Measurements from ENCODE around the gene BEST1.

Gene BEST1

DNA sequence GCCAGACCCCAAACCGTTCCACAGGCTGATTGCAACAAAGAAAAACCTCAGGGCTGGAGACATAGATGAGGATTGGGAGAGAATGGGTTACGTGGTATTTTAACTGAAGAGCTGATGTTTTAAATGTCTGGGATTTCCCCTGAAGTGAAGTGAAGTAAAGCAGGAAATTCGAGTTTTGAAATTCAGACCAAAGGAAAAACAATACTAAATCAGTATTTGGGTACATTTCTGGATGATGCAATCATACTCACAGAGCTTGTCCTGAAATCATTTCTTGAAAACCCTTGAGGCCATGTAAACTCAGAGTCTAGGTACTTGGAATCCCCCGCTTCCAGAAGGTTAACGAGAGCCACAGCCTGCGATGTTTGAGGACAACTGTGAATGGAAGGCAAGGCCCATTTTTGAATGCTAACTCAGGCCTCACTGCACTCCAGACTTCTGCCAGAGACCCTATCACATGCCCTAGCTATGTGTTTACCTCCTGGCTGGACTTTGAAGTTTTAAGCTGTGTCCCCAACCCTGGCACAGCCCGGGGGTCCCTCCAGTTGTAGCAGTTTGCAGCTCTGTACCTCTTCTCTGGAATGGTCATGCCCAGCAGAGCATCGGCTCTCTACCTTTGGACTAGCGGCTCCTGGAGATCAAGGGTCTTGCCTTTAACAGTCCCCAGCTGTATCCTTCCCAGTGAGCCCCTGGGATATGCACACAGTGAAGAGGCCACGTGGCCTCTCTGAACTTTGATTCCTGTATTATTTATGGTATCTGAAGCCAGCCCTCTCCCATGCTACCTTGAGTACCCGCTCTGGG lies 22.7 kb downstream of the BEST1 start:
- Histone ChIP-seq H2AFZ (ENCODE audit: low read length, unreplicated experiment) (peak overlapping the region; percentile 4), H3K36me3 (ENCODE audit: insufficient read depth, low read length) (no peaks in the 10 kb centered on the region), H3K4me3 (ENCODE audit: low read depth, low read length) (peak overlapping the region; percentile 63), H3K27ac (ENCODE audit: low read depth, low read length) (peak overlapping the region; percentile 100), H3K27me3 (ENCODE audit: insufficient read depth, low read length) (no peaks in the 10 kb centered on the region), H3K4me1 (ENCODE audit: control insufficient read depth, insufficient read depth, low read length, unreplicated experiment) (peaks cover 52% of the 10 kb centered on the region), H3K79me2 (ENCODE audit: control insufficient read depth, insufficient read depth, low read length, unreplicated experiment) (peaks cover 12% of the 10 kb centered on the region)

- H3K4me1 ChIP-seq (ENCODE audit: control insufficient read depth, insufficient read depth, low read length, unreplicated experiment), result peaks cover 50% of the 10 kb centered on the region
- H2AFZ ChIP-seq (ENCODE audit: low read length, unreplicated experiment), result no peak overlapping the region
- no peak overlapping the region for H3K4me3 ChIP-seq (ENCODE audit: low read depth, low read length)
- H3K27ac ChIP-seq (ENCODE audit: low read depth, low read length), result peak overlapping the region; percentile 100
- H3K36me3 ChIP-seq (ENCODE audit: insufficient read depth, low read length), result no peaks in the 10 kb centered on the region
- H3K27me3 ChIP-seq (ENCODE audit: insufficient read depth, low read length), result no peaks in the 10 kb centered on the region
- H3K79me2 ChIP-seq (ENCODE audit: control insufficient read depth, insufficient read depth, low read length, unreplicated experiment), result peaks cover 4% of the 10 kb centered on the region
These were observed 23.5 kb downstream of the BEST1 start for GRCh38 chr11:61973476-61974162.

- Histone ChIP-seq H3K27ac (ENCODE audit: low read depth, low read length) (no peak overlapping the region), H2AFZ (ENCODE audit: low read length, unreplicated experiment) (no peak overlapping the region), H3K4me1 (ENCODE audit: control insufficient read depth, insufficient read depth, low read length, unreplicated experiment) (peaks cover 42% of the 10 kb centered on the region), H3K4me3 (ENCODE audit: low read depth, low read length) (no peak overlapping the region), H3K79me2 (ENCODE audit: control insufficient read depth, insufficient read depth, low read length, unreplicated experiment) (no peaks in the 10 kb centered on the region), H3K36me3 (ENCODE audit: insufficient read depth, low read length) (no peaks in the 10 kb centered on the region), H3K27me3 (ENCODE audit: insufficient read depth, low read length) (no peaks in the 10 kb centered on the region)
These were observed 24.8 kb downstream of the BEST1 start for GRCh38 chr11:61974766-61975631.

GRCh38 chr11:61975638-61976419 lies 25.7 kb downstream of the BEST1 start:
- H3K79me2 ChIP-seq (ENCODE audit: control insufficient read depth, insufficient read depth, low read length, unreplicated experiment), result no peaks in the 10 kb centered on the region
- no peak overlapping the region for H2AFZ ChIP-seq (ENCODE audit: low read length, unreplicated experiment)
- no peak overlapping the region for H3K4me3 ChIP-seq (ENCODE audit: low read depth, low read length)
- H3K27me3 ChIP-seq (ENCODE audit: insufficient read depth, low read length), result no peaks in the 10 kb centered on the region
- H3K4me1 ChIP-seq (ENCODE audit: control insufficient read depth, insufficient read depth, low read length, unreplicated experiment), result peaks cover 36% of the 10 kb centered on the region
- no peak overlapping the region for H3K27ac ChIP-seq (ENCODE audit: low read depth, low read length)
- H3K36me3 ChIP-seq (ENCODE audit: insufficient read depth, low read length), result no peaks in the 10 kb centered on the region

- Histone ChIP-seq H3K79me2 (ENCODE audit: control insufficient read depth, insufficient read depth, low read length, unreplicated experiment) (no peaks in the 10 kb centered on the region), H3K27ac (ENCODE audit: low read depth, low read length) (no peak overlapping the region), H2AFZ (ENCODE audit: low read length, unreplicated experiment) (no peak overlapping the region), H3K27me3 (ENCODE audit: insufficient read depth, low read length) (no peaks in the 10 kb centered on the region), H3K36me3 (ENCODE audit: insufficient read depth, low read length) (no peaks in the 10 kb centered on the region), H3K4me1 (ENCODE audit: control insufficient read depth, insufficient read depth, low read length, unreplicated experiment) (peaks cover 31% of the 10 kb centered on the region), H3K4me3 (ENCODE audit: low read depth, low read length) (no peak overlapping the region)
These were observed 26.3 kb downstream of the BEST1 start for GRCh38 chr11:61976420-61976800.

DNA sequence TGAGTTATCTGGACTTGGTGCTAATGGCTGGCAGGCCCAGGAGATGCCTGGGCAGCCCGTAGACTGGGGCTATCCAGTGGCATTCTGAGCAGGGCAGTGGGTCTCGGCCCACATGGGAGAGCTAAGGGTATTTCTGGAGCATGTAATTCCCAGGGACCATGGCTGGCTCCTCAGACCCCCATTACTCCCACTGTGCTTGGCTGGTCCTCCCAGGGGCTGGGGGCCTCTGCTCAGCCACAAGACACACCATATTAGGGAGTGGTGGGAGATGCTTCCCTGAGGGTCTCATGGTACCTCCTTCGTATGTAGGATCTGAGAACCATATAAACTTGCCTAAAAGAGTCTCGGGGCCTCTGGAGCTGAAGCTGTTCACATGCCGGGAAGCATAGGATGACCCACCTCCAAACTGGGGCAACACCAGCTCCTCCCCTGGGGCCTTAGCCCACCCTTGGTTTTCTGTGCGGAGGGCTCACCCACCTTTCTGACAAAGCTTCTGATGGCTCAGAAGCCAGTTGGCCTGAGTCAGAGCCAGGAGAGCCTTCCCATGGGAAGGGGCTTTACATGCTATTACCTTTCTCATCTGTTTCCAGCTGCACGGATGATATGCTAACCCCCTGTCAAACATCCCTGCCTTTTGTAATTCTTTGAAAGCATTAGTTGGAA lies 26.8 kb downstream of the BEST1 start:
- H3K27me3 ChIP-seq (ENCODE audit: insufficient read depth, low read length), result no peaks in the 10 kb centered on the region
- H3K4me1 ChIP-seq (ENCODE audit: control insufficient read depth, insufficient read depth, low read length, unreplicated experiment), result peaks cover 29% of the 10 kb centered on the region
- no peaks in the 10 kb centered on the region for H3K79me2 ChIP-seq (ENCODE audit: control insufficient read depth, insufficient read depth, low read length, unreplicated experiment)
- no peak overlapping the region for H2AFZ ChIP-seq (ENCODE audit: low read length, unreplicated experiment)
- H3K27ac ChIP-seq (ENCODE audit: low read depth, low read length), result no peak overlapping the region
- H3K4me3 ChIP-seq (ENCODE audit: low read depth, low read length), result no peak overlapping the region
- no peaks in the 10 kb centered on the region for H3K36me3 ChIP-seq (ENCODE audit: insufficient read depth, low read length)

- H3K4me3 ChIP-seq (ENCODE audit: low read depth, low read length), result no peak overlapping the region
- H3K27ac ChIP-seq (ENCODE audit: low read depth, low read length), result peak overlapping the region; percentile 59
- H2AFZ ChIP-seq (ENCODE audit: low read length, unreplicated experiment), result peak overlapping the region; percentile 1
These were observed 28.8 kb downstream of the BEST1 start for GRCh38 chr11:61978703-61979661.

DNA sequence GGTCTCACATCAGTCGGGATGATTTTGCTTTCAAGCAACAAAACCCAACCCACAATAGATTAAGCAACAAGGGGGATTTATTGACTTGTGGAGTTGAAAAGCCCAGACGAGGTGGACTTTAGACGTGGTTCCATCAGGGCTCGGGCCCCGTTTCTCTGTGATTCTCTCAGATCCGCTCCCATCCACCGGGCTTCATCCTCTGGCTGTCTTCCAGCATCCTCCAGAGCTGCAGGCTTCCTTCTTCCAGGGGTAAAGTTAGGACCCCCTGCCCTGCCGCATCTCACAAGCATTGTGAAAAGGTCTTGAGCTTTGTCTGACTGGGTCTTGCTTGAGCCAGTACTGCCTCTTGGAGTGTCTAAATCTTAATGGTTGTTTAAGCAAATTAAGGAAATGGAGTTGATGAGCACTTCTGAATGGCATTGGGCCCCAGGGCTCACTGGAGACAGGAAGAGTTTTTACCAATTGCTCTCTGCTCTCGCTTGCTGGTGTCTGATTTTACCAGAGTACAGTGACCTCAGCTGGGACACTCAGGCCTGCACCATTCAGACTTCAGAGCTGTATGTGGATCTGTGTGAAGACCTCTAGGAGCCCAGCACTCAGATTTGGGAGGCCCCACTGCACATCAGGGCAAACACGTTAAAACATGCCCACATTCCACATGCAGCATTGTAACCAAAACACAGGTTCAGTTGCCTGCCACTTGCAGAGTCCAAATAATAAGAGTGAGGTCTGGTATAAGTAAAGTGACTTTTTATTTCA lies 30.8 kb downstream of the BEST1 start:
- Histone ChIP-seq H2AFZ (ENCODE audit: low read length, unreplicated experiment) (no peak overlapping the region), H3K27ac (ENCODE audit: low read depth, low read length) (no peak overlapping the region), H3K4me1 (ENCODE audit: control insufficient read depth, insufficient read depth, low read length, unreplicated experiment) (peaks cover 6% of the 10 kb centered on the region), H3K27me3 (ENCODE audit: insufficient read depth, low read length) (no peaks in the 10 kb centered on the region), H3K4me3 (ENCODE audit: low read depth, low read length) (no peak overlapping the region), H3K36me3 (ENCODE audit: insufficient read depth, low read length) (no peaks in the 10 kb centered on the region), H3K79me2 (ENCODE audit: control insufficient read depth, insufficient read depth, low read length, unreplicated experiment) (no peaks in the 10 kb centered on the region)

More at GRCh38 chr11:61978703-61979661, 28.8 kb downstream of the BEST1 start:
- Histone ChIP-seq H3K27me3 (ENCODE audit: insufficient read depth, low read length) (no peaks in the 10 kb centered on the region), H3K79me2 (ENCODE audit: control insufficient read depth, insufficient read depth, low read length, unreplicated experiment) (no peaks in the 10 kb centered on the region), H3K4me1 (ENCODE audit: control insufficient read depth, insufficient read depth, low read length, unreplicated experiment) (peaks cover 10% of the 10 kb centered on the region), H3K36me3 (ENCODE audit: insufficient read depth, low read length) (no peaks in the 10 kb centered on the region)
